ENCODE results near the gene CDK19. TPM values are rescaled to one million over a fixed set of nuclear protein-coding genes. Genes with fewer than 3 reads are reported as not detected.
A peak's percentile ranks its signal among the peaks of the same experiment; 100 is the strongest.

CDK19 gene
- total and polyA plus RNA-seq, 2 experiments from 2014 or later: 7.7 to 10.1 TPM

DNA sequence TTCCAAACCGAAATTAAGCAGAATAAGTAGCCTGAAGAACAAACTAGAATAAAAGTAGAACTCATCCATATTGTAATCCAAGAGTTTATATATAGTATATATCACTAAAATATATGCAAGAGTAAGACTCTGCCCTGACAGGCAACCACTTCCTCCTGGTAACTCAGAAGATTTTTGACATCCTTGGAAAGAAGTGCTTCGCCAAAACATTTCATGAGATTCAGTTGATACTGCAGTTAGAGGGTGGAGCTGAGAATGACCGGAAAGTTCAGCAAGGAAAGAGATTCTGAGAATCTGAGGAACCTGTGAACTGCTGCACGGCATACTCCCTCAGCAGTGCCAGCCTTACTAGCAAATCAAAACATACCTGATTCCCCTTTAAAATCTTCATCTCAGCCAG is 79.6 kb downstream of the CDK19 start:
- no peaks in the 10 kb centered on the region for H4K20me1 ChIP-seq (replicated peaks; ENCODE audit: insufficient read depth)
- no peak overlapping the region for H3K27ac Mint-ChIP-seq
- ATAC-seq: no peak
- no peak for DNase-seq (ENCODE audit: low spot score)
- H3K36me3 ChIP-seq (ENCODE audit: insufficient read depth): no peaks in the 10 kb centered on the region; the same call in 1 of the 2 replicates
- no peaks in the 10 kb centered on the region; the same call in 2 of the 3 replicates for H3K9me3 Mint-ChIP-seq
- H2AFZ ChIP-seq: no peak overlapping the region
- no peak overlapping the region for H3K4me2 ChIP-seq
- H3K27me3 ChIP-seq (ENCODE audit: insufficient read depth): no peaks in the 10 kb centered on the region
- no peaks in the 10 kb centered on the region for H3K79me2 ChIP-seq (replicated peaks; ENCODE audit: insufficient read depth)
- H3K4me1 ChIP-seq (ENCODE audit: insufficient read depth): no peaks in the 10 kb centered on the region
- no peaks in the 10 kb centered on the region for H3F3A ChIP-seq (replicated peaks; ENCODE audit: low read depth)
- H3K27me3 Mint-ChIP-seq (ENCODE audit: insufficient read depth, low read depth, poor library complexity): peaks cover 2% of the 10 kb centered on the region
- H3K9me2 ChIP-seq (ENCODE audit: insufficient read depth): no peaks in the 10 kb centered on the region
- H3K27ac ChIP-seq (ENCODE audit: low read depth): no peak overlapping the region
- H3K4me3 ChIP-seq: no peak overlapping the region
- no peaks in the 10 kb centered on the region for H3K4me1 Mint-ChIP-seq
- TF ChIP-seq EZH2phosphoT487 (IDR thresholded peaks at IDR 0.05; ENCODE audit: unreplicated experiment) (no peak), EZH2 (IDR thresholded peaks at IDR 0.05; ENCODE audit: low read depth, unreplicated experiment) (no peak), NANOG (IDR thresholded peaks at IDR 0.05; ENCODE audit: borderline replicate concordance) (no peak)
- peaks cover 1% of the 10 kb centered on the region for H3K36me3 Mint-ChIP-seq (ENCODE audit: low read depth)
- no peak overlapping the region for H3K4me3 Mint-ChIP-seq

DNA sequence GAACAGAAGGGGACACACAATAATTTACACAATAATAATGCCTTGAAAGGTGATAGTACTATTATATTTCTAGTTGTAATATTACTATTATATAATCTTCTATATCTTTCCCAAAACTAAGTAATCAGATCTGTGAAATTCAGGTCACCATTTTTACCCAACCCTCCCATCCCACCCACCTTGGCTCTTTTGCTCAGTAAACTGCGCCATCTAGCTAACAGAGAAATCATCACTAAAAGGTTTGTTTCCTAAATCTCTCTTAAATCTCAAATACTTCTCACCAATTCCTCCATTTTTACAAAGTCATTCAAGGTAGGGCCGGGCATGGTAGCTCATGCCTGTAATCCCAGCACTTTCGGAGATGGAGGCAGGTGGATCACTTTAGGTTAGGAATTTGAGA is 83.4 kb downstream of the CDK19 start:
- H3F3A ChIP-seq (replicated peaks; ENCODE audit: low read depth): no peaks in the 10 kb centered on the region
- H3K4me1 ChIP-seq (ENCODE audit: insufficient read depth): no peaks in the 10 kb centered on the region
- no peaks in the 10 kb centered on the region for H3K4me1 Mint-ChIP-seq
- H3K36me3 ChIP-seq (ENCODE audit: insufficient read depth): no peaks in the 10 kb centered on the region
- peak; percentile 40 for DNase-seq (ENCODE audit: low spot score)
- no peak overlapping the region for H3K27ac ChIP-seq (ENCODE audit: low read depth)
- H4K20me1 ChIP-seq (replicated peaks; ENCODE audit: insufficient read depth): no peaks in the 10 kb centered on the region
- ATAC-seq: no peak
- H3K4me2 ChIP-seq: no peak overlapping the region
- no peak overlapping the region for H3K4me3 ChIP-seq
- no peaks in the 10 kb centered on the region for H3K79me2 ChIP-seq (replicated peaks; ENCODE audit: insufficient read depth)
- H2AFZ ChIP-seq: no peak overlapping the region
- H3K27me3 ChIP-seq (ENCODE audit: insufficient read depth): no peaks in the 10 kb centered on the region
- TF ChIP-seq, protein P1, sequence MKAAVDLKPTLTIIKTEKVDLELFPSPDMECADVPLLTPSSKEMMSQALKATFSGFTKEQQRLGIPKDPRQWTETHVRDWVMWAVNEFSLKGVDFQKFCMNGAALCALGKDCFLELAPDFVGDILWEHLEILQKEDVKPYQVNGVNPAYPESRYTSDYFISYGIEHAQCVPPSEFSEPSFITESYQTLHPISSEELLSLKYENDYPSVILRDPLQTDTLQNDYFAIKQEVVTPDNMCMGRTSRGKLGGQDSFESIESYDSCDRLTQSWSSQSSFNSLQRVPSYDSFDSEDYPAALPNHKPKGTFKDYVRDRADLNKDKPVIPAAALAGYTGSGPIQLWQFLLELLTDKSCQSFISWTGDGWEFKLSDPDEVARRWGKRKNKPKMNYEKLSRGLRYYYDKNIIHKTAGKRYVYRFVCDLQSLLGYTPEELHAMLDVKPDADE (IDR thresholded peaks at IDR 0.05): no peak
- TF ChIP-seq, protein P2, sequence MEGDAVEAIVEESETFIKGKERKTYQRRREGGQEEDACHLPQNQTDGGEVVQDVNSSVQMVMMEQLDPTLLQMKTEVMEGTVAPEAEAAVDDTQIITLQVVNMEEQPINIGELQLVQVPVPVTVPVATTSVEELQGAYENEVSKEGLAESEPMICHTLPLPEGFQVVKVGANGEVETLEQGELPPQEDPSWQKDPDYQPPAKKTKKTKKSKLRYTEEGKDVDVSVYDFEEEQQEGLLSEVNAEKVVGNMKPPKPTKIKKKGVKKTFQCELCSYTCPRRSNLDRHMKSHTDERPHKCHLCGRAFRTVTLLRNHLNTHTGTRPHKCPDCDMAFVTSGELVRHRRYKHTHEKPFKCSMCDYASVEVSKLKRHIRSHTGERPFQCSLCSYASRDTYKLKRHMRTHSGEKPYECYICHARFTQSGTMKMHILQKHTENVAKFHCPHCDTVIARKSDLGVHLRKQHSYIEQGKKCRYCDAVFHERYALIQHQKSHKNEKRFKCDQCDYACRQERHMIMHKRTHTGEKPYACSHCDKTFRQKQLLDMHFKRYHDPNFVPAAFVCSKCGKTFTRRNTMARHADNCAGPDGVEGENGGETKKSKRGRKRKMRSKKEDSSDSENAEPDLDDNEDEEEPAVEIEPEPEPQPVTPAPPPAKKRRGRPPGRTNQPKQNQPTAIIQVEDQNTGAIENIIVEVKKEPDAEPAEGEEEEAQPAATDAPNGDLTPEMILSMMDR (conservative IDR thresholded peaks at IDR 0.05; ENCODE audit: low read depth in 2 of 2): peak; percentile 22 to 67; a peak in 3 of 4 replicates
- TF ChIP-seq ZNF331 (CRISPR knock-in tag; IDR thresholded peaks at IDR 0.05; ENCODE audit: low read depth): no peak
- H3K27ac Mint-ChIP-seq: peak overlapping the region; percentile 52; the same call in 1 of the 2 replicates
- no peaks in the 10 kb centered on the region for H3K9me2 ChIP-seq (ENCODE audit: insufficient read depth)
- no peak overlapping the region for H3K4me3 Mint-ChIP-seq
- no peaks in the 10 kb centered on the region for H3K36me3 Mint-ChIP-seq (ENCODE audit: low read depth)
- peaks cover 2% of the 10 kb centered on the region for H3K27me3 Mint-ChIP-seq (ENCODE audit: insufficient read depth, low read depth, poor library complexity)
- no peaks in the 10 kb centered on the region for H3K9me3 Mint-ChIP-seq

DNA sequence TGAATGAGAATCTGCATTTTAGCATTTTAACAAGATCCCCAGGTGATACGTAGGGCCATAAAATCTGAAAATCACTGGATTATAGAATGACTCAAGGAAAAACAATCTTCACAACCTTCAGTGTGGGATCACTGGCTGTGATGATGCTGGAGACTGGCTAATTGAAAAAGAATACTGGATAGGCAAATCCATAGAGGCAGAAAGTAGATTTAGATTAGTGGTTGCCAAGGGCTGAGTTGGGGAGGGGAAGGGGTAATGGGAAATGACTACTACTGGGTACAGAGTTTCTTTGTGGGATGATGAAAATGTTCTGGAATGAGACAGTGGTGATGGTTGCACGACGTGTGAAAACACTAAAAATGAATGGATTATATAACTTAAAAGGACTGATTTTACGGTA is 84.1 kb downstream of the CDK19 start:
- ATAC-seq (no peak), DNase-seq (ENCODE audit: low spot score) (no peak)
- Histone ChIP-seq H3K4me3 (no peak overlapping the region), H3K4me1 (ENCODE audit: insufficient read depth) (no peaks in the 10 kb centered on the region), H3K27me3 (ENCODE audit: insufficient read depth) (no peaks in the 10 kb centered on the region), H4K20me1 (replicated peaks; ENCODE audit: insufficient read depth) (no peaks in the 10 kb centered on the region), H3K79me2 (replicated peaks; ENCODE audit: insufficient read depth) (no peaks in the 10 kb centered on the region), H3K27ac (ENCODE audit: low read depth) (no peak overlapping the region), H3K36me3 (ENCODE audit: insufficient read depth) (no peaks in the 10 kb centered on the region), H2AFZ (no peak overlapping the region), H3K4me2 (no peak overlapping the region), H3F3A (replicated peaks; ENCODE audit: low read depth) (no peaks in the 10 kb centered on the region), H3K9me2 (ENCODE audit: insufficient read depth) (no peaks in the 10 kb centered on the region)
- Mint-ChIP-seq H3K9me3 (no peaks in the 10 kb centered on the region), H3K4me3 (no peak overlapping the region), H3K27me3 (ENCODE audit: insufficient read depth, low read depth, poor library complexity) (peaks cover 2% of the 10 kb centered on the region), H3K4me1 (no peaks in the 10 kb centered on the region), H3K27ac (no peak overlapping the region), H3K36me3 (ENCODE audit: low read depth) (no peaks in the 10 kb centered on the region)
- TF ChIP-seq ZNF331 (CRISPR knock-in tag; IDR thresholded peaks at IDR 0.05; ENCODE audit: low read depth): no peak
- TF ChIP-seq NANOG (IDR thresholded peaks at IDR 0.05; ENCODE audit: borderline replicate concordance): no peak
- no peak for TF ChIP-seq ZNF114 (CRISPR knock-in tag; IDR thresholded peaks at IDR 0.05)
- no peak for TF ChIP-seq CREB1 (CRISPR knock-in tag; IDR thresholded peaks at IDR 0.05; ENCODE audit: low read depth)
- TF ChIP-seq, protein P1 (IDR thresholded peaks at IDR 0.05): no peak
- TF ChIP-seq, protein P3, sequence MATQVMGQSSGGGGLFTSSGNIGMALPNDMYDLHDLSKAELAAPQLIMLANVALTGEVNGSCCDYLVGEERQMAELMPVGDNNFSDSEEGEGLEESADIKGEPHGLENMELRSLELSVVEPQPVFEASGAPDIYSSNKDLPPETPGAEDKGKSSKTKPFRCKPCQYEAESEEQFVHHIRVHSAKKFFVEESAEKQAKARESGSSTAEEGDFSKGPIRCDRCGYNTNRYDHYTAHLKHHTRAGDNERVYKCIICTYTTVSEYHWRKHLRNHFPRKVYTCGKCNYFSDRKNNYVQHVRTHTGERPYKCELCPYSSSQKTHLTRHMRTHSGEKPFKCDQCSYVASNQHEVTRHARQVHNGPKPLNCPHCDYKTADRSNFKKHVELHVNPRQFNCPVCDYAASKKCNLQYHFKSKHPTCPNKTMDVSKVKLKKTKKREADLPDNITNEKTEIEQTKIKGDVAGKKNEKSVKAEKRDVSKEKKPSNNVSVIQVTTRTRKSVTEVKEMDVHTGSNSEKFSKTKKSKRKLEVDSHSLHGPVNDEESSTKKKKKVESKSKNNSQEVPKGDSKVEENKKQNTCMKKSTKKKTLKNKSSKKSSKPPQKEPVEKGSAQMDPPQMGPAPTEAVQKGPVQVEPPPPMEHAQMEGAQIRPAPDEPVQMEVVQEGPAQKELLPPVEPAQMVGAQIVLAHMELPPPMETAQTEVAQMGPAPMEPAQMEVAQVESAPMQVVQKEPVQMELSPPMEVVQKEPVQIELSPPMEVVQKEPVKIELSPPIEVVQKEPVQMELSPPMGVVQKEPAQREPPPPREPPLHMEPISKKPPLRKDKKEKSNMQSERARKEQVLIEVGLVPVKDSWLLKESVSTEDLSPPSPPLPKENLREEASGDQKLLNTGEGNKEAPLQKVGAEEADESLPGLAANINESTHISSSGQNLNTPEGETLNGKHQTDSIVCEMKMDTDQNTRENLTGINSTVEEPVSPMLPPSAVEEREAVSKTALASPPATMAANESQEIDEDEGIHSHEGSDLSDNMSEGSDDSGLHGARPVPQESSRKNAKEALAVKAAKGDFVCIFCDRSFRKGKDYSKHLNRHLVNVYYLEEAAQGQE (IDR thresholded peaks at IDR 0.05; ENCODE audit: unreplicated experiment): no peak
- no peak for TF ChIP-seq JUNB (IDR thresholded peaks at IDR 0.05; ENCODE audit: unreplicated experiment)
